ENCODE measurements around the gene DOC2B. TPM values are rescaled to one million over a fixed set of nuclear protein-coding genes. Genes with fewer than 3 reads are reported as not detected.

The DOC2B gene
- total RNA-seq, 4 donors from 2014 or later: 4.4 to 11.5 (median 10.6) TPM

DNA sequence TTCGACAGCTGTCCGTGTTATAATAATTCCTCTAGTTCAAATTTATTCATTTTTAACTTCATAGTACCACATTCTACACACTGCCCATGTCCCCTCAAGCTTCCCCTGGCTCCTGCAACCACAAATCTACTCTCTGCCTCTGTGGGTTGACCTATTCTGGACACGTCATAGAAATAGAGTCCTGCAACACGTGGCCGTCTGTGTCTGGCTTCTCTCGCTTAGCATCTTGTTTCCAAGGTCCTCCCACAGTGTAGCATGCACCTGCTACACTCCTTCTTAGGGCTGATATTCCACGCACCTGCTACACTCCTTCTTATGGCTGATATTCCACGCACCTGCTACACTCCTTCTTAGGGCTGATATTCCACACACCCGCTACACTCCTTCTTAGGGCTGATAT is 27.6 kb downstream of the DOC2B start:
- no peaks in the 10 kb centered on the region for H3K27me3 ChIP-seq
- ATAC-seq: no peak
- no peak overlapping the region for H3K27ac ChIP-seq
- no peaks in the 10 kb centered on the region for H3K9me3 ChIP-seq
- no peak overlapping the region for H3K4me3 ChIP-seq
- no peaks in the 10 kb centered on the region for H3K4me1 ChIP-seq
- no peaks in the 10 kb centered on the region for H3K36me3 ChIP-seq
- 79 to 91% methylated on average over 8 to 9 of the region's 9 CpGs for WGBS, 2 donors (ENCODE audit: low coverage in 1 of 2)
- TF ChIP-seq POLR2A (IDR thresholded peaks at IDR 0.05) (no peak), POLR2AphosphoS5 (IDR thresholded peaks at IDR 0.05) (no peak), EP300 (IDR thresholded peaks at IDR 0.05) (no peak)
- TF ChIP-seq, protein P1, sequence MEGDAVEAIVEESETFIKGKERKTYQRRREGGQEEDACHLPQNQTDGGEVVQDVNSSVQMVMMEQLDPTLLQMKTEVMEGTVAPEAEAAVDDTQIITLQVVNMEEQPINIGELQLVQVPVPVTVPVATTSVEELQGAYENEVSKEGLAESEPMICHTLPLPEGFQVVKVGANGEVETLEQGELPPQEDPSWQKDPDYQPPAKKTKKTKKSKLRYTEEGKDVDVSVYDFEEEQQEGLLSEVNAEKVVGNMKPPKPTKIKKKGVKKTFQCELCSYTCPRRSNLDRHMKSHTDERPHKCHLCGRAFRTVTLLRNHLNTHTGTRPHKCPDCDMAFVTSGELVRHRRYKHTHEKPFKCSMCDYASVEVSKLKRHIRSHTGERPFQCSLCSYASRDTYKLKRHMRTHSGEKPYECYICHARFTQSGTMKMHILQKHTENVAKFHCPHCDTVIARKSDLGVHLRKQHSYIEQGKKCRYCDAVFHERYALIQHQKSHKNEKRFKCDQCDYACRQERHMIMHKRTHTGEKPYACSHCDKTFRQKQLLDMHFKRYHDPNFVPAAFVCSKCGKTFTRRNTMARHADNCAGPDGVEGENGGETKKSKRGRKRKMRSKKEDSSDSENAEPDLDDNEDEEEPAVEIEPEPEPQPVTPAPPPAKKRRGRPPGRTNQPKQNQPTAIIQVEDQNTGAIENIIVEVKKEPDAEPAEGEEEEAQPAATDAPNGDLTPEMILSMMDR (IDR thresholded peaks at IDR 0.05): no peak

GRCh38 chr17:152860-153420 is 28.5 kb downstream of the DOC2B start:
- Histone ChIP-seq H3K27ac (no peak overlapping the region), H3K27me3 (no peaks in the 10 kb centered on the region), H3K4me1 (no peaks in the 10 kb centered on the region), H3K4me3 (no peak overlapping the region), H3K36me3 (no peaks in the 10 kb centered on the region), H3K9me3 (no peaks in the 10 kb centered on the region)
- 76 to 83% methylated on average over 3 to 5 of the region's 12 CpGs for WGBS, 2 donors (ENCODE audit: low coverage in 1 of 2)
- no peak for TF ChIP-seq POLR2A (IDR thresholded peaks at IDR 0.05)
- TF ChIP-seq EP300 (IDR thresholded peaks at IDR 0.05): no peak
- no peak for TF ChIP-seq POLR2AphosphoS5 (IDR thresholded peaks at IDR 0.05)
- TF ChIP-seq, protein P1 (IDR thresholded peaks at IDR 0.05): no peak
- ATAC-seq: no peak

GRCh38 chr17:151886-152859 is 29.3 kb downstream of the DOC2B start:
- no peak for ATAC-seq
- TF ChIP-seq EP300 (IDR thresholded peaks at IDR 0.05) (no peak), POLR2AphosphoS5 (IDR thresholded peaks at IDR 0.05) (no peak), POLR2A (IDR thresholded peaks at IDR 0.05) (no peak)
- TF ChIP-seq, protein P1 (IDR thresholded peaks at IDR 0.05): no peak
- no peaks in the 10 kb centered on the region for H3K4me1 ChIP-seq
- H3K9me3 ChIP-seq: no peaks in the 10 kb centered on the region
- H3K27me3 ChIP-seq: no peaks in the 10 kb centered on the region
- no peaks in the 10 kb centered on the region for H3K36me3 ChIP-seq
- H3K4me3 ChIP-seq: no peak overlapping the region
- whole genome bisulfite sequencing, 2 donors (ENCODE audit: low coverage in 1 of 2): 87 to 89% methylated on average over 3 to 9 of the region's 26 CpGs
- no peak overlapping the region for H3K27ac ChIP-seq

GRCh38 chr17:151004-151403 is 30.4 kb downstream of the DOC2B start:
- no peaks in the 10 kb centered on the region for H3K4me1 ChIP-seq
- TF ChIP-seq, protein P1 (IDR thresholded peaks at IDR 0.05): no peak
- no peak overlapping the region for H3K4me3 ChIP-seq
- 100% methylated on average over 1 of the region's 2 CpGs for WGBS, 2 donors (ENCODE audit: low coverage in 1 of 2)
- H3K27ac ChIP-seq: no peak overlapping the region
- H3K9me3 ChIP-seq: no peaks in the 10 kb centered on the region
- no peaks in the 10 kb centered on the region for H3K27me3 ChIP-seq
- no peak for ATAC-seq
- H3K36me3 ChIP-seq: no peaks in the 10 kb centered on the region

All from gastroesophageal sphincter (tissue), 4 donors.